SK-N-SH (cell line): ENCODE measurements around the gene DUOXA2.

ENCODE experiments used
- EP300 ChIP-seq, 2 experiments: IDR thresholded peaks; 2 replicates each; pipeline versions ENCODE4 v1.4.0 to v1.6.1; 2012; ENCODE audit warnings: borderline replicate concordance in 1 of 2, low read depth in 1 of 2, low read length in 1 of 2
- EZH2phosphoT487 ChIP-seq: fragments of 200-600 bp; sonication (generic); IDR thresholded peaks from 2 replicates; pipeline ENCODE4 v1.6.1; 2017; ENCODE audit warnings: low read depth, mixed run types, mild to moderate bottlenecking, antibody characterized with exemption, moderate library complexity, borderline replicate concordance
- NFIC ChIP-seq: IDR thresholded peaks from 2 replicates; pipeline ENCODE4 v1.4.0; 2012; ENCODE audit warnings: borderline replicate concordance
- POLR2AphosphoS5 ChIP-seq: IDR thresholded peaks from 2 replicates; pipeline ENCODE4 v1.6.1; 2012; ENCODE audit warnings: low read depth, low read length
- RAD21 ChIP-seq: IDR thresholded peaks from 2 replicates; pipeline ENCODE4 v1.6.1; 2012; ENCODE audit warnings: mild to moderate bottlenecking, low read length
- RFX5 ChIP-seq: IDR thresholded peaks from 2 replicates; pipeline ENCODE4 v1.6.1; 2012; ENCODE audit warnings: mild to moderate bottlenecking, improper control_type of control experiment, low read length
- RXRA ChIP-seq: IDR thresholded peaks from 2 replicates; pipeline ENCODE4 v1.4.0; 2012; ENCODE audit warnings: low read depth, mild to moderate bottlenecking, borderline replicate concordance
- SIN3A ChIP-seq: IDR thresholded peaks from 2 replicates; pipeline ENCODE4 v1.6.1; 2012; ENCODE audit warnings: low read depth, mild to moderate bottlenecking, low read length, moderate library complexity, borderline replicate concordance
- TAF1 ChIP-seq: IDR thresholded peaks from 2 replicates; pipeline ENCODE4 v1.6.1; 2012; ENCODE audit warnings: low read depth, mild to moderate bottlenecking, low read length, moderate library complexity, borderline replicate concordance
- TF ChIP-seq, protein P1 (sequence below): IDR thresholded peaks from 2 replicates; pipeline ENCODE4 v1.6.1; 2012; ENCODE audit warnings: mild to moderate bottlenecking, low read depth, low read length, moderate library complexity
- TF ChIP-seq, protein P2 (sequence below): fragments of 200-600 bp; sonication (generic); IDR thresholded peaks from 2 replicates; pipeline ENCODE4 v1.6.1; 2017; ENCODE audit warnings: antibody characterized with exemption, mild to moderate bottlenecking, moderate library complexity
- TF ChIP-seq, protein P3 (sequence below): fragments of 150-350 bp; IDR thresholded peaks from 2 replicates; pipeline ENCODE4 v1.6.1; 2016; ENCODE audit warnings: mild to moderate bottlenecking, low read depth, low read length

DNA sequence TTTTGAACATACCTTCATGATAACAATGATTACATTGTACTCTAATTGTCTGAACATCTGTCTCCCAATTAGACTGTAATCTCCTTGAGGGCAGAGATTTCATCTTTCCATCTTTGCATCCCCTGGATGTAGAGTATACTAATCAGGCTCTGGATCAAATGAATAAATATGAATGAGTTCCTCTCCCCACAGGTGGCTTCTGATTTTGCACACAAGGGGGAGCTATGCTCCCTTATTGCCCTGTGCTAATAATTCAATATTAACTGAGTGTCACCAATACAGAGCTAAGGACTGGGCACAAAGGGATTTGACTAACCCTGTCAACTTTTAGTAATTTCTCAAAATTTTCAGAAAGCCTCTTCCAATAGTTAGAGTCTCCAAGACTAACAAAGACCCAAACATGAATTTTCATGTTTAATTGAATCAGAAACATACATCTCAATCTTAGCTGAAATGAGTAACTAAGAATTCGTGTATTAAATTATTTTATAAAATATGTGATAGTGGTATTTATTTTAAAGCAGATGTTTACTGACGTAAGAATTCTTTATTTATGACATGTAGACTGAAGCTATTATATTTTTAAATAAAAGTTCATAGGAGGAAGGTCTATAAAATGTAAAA lies 12.5 kb downstream of the DUOXA2 start:
- TF ChIP-seq SIN3A (no peak), RXRA (no peak), POLR2AphosphoS5 (no peak), NFIC (no peak), RFX5 (no peak), EP300 (IDR thresholded peaks at IDR 0.05; ENCODE audit: borderline replicate concordance in 1 of 2, low read depth in 1 of 2, low read length in 1 of 2) (no peak), RAD21 (peak; percentile 50), EZH2phosphoT487 (no peak), TAF1 (no peak)
- TF ChIP-seq, protein P1, sequence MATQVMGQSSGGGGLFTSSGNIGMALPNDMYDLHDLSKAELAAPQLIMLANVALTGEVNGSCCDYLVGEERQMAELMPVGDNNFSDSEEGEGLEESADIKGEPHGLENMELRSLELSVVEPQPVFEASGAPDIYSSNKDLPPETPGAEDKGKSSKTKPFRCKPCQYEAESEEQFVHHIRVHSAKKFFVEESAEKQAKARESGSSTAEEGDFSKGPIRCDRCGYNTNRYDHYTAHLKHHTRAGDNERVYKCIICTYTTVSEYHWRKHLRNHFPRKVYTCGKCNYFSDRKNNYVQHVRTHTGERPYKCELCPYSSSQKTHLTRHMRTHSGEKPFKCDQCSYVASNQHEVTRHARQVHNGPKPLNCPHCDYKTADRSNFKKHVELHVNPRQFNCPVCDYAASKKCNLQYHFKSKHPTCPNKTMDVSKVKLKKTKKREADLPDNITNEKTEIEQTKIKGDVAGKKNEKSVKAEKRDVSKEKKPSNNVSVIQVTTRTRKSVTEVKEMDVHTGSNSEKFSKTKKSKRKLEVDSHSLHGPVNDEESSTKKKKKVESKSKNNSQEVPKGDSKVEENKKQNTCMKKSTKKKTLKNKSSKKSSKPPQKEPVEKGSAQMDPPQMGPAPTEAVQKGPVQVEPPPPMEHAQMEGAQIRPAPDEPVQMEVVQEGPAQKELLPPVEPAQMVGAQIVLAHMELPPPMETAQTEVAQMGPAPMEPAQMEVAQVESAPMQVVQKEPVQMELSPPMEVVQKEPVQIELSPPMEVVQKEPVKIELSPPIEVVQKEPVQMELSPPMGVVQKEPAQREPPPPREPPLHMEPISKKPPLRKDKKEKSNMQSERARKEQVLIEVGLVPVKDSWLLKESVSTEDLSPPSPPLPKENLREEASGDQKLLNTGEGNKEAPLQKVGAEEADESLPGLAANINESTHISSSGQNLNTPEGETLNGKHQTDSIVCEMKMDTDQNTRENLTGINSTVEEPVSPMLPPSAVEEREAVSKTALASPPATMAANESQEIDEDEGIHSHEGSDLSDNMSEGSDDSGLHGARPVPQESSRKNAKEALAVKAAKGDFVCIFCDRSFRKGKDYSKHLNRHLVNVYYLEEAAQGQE: no peak
- TF ChIP-seq, protein P2, sequence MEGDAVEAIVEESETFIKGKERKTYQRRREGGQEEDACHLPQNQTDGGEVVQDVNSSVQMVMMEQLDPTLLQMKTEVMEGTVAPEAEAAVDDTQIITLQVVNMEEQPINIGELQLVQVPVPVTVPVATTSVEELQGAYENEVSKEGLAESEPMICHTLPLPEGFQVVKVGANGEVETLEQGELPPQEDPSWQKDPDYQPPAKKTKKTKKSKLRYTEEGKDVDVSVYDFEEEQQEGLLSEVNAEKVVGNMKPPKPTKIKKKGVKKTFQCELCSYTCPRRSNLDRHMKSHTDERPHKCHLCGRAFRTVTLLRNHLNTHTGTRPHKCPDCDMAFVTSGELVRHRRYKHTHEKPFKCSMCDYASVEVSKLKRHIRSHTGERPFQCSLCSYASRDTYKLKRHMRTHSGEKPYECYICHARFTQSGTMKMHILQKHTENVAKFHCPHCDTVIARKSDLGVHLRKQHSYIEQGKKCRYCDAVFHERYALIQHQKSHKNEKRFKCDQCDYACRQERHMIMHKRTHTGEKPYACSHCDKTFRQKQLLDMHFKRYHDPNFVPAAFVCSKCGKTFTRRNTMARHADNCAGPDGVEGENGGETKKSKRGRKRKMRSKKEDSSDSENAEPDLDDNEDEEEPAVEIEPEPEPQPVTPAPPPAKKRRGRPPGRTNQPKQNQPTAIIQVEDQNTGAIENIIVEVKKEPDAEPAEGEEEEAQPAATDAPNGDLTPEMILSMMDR: peak; percentile 60
- TF ChIP-seq, protein P3, sequence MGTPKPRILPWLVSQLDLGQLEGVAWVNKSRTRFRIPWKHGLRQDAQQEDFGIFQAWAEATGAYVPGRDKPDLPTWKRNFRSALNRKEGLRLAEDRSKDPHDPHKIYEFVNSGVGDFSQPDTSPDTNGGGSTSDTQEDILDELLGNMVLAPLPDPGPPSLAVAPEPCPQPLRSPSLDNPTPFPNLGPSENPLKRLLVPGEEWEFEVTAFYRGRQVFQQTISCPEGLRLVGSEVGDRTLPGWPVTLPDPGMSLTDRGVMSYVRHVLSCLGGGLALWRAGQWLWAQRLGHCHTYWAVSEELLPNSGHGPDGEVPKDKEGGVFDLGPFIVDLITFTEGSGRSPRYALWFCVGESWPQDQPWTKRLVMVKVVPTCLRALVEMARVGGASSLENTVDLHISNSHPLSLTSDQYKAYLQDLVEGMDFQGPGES: no peak
